Activated CD8-positive, alpha-beta T cell treated with anti-CD3 and anti-CD28 coated beads for 36 hours (primary cell): ENCODE results near the gene ZNF444. TPM values are rescaled to one million over a fixed set of nuclear protein-coding genes. Genes with fewer than 3 reads are reported as not detected.

Experiments used
- ATAC-seq: fragments of 200-7000 bp; cut with Tn5 transposase; one replicate; pipeline ENCODE4 v1.10.0; 2021; ENCODE audit warnings: mild to moderate bottlenecking, moderate library complexity
- CTCF ChIA-PET: fragments of 350-600 bp; sonication (Branson Sonifier 250); formaldehyde crosslinking; loops from one replicate; lab custom pipeline; 2021; ENCODE audit warnings: antibody characterized with exemption; lab: Charles Lee
- POLR2A ChIA-PET: fragments of 350-600 bp; sonication (Branson Sonifier 250); formaldehyde crosslinking; loops from one replicate; lab custom pipeline; 2021; ENCODE audit warnings: antibody characterized with exemption; lab: Charles Lee
- DNase-seq: peaks from one replicate; pipeline ENCODE4 v3.0.0-alpha.2; 2020
- H3K27ac Mint-ChIP-seq: one replicate; pipeline ENCODE4 v1.8.0; 2021; ENCODE audit warnings: mild to moderate bottlenecking, mixed read lengths
- H3K27me3 Mint-ChIP-seq: one replicate; pipeline ENCODE4 v1.8.0; 2021; ENCODE audit warnings: mixed read lengths
- H3K36me3 Mint-ChIP-seq: one replicate; pipeline ENCODE4 v1.8.0; 2021; ENCODE audit warnings: low read depth, mixed read lengths
- H3K4me1 Mint-ChIP-seq: one replicate; pipeline ENCODE4 v1.8.0; 2021; ENCODE audit warnings: low read depth, mixed read lengths
- H3K4me3 Mint-ChIP-seq: one replicate; pipeline ENCODE4 v1.8.0; 2021; ENCODE audit warnings: mild to moderate bottlenecking, moderate library complexity, mixed read lengths
- H3K9me3 Mint-ChIP-seq: one replicate; pipeline ENCODE4 v1.8.0; 2021; ENCODE audit warnings: mixed read lengths
- intact Hi-C: fragments of 100-400 bp; cut with micrococcal nuclease; formaldehyde crosslinking; loops from one replicate; pipeline ENCODE4 v1.10.0; 2022
- total RNA-seq, 2 experiments: library from RNA; stranded (reverse); gene quantifications; one replicate each; pipeline ENCODE4 v1.2.3, GENCODE V29; 2021
- TF ChIP-seq, protein P1 (sequence below): fragments of 200-600 bp; IDR thresholded peaks from one replicate; pipeline ENCODE4 v1.8.0; 2022; ENCODE audit warnings: antibody characterized with exemption, mild to moderate bottlenecking

Gene ZNF444
- total RNA-seq, 2 experiments from 2014 or later, result 25.3 to 35.2 TPM

DNA sequence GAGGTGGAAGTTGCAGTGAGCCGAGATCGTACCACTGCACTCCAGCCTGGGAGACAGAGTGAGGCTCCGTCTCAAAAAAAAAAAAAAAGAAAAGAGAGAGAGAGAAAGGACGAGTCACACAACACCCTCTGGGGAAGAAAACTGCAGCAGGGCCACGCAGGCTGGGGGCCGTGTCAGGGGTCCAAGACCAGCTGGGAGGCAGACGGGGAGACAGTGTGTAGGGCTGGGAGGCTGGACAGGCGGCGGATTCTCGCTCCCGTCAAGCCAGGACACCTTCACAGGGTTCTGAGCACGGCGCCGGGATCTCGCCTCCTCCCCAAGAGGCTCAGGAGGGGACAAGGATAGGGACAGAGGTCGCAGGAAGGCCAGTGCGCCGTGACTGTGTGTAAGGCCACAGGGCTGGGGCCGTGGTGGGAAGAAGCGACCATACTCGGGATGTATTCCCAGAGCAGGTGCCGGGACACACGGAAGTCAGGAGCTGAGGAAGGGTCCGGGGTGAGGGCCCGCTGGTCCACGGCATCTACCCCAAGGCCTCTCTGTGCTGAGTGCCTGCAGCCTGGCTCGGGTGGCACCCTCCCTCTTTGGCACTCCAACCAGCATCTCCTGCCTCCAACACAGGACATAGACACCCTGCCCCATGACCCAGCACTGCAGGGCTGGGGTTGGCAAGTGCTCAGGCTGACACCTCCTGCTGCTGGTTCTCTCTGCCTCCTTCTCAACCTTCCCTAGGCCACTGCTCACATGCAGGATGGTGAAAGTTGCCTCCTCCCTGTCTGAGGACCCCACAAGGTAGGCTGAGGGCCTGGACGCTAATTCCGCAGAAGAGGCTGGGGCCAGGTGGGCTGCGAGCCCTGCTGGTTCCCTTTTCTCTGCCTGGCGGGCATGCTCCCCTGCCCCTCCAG lies 41.2 kb upstream of the ZNF444 start:
- Mint-ChIP-seq H3K27ac (no peak overlapping the region), H3K4me3 (no peak overlapping the region), H3K4me1 (peaks cover 3% of the 10 kb centered on the region), H3K36me3 (peaks cover 5% of the 10 kb centered on the region), H3K27me3 (no peaks in the 10 kb centered on the region), H3K9me3 (no peaks in the 10 kb centered on the region)
- TF ChIP-seq, protein P1, sequence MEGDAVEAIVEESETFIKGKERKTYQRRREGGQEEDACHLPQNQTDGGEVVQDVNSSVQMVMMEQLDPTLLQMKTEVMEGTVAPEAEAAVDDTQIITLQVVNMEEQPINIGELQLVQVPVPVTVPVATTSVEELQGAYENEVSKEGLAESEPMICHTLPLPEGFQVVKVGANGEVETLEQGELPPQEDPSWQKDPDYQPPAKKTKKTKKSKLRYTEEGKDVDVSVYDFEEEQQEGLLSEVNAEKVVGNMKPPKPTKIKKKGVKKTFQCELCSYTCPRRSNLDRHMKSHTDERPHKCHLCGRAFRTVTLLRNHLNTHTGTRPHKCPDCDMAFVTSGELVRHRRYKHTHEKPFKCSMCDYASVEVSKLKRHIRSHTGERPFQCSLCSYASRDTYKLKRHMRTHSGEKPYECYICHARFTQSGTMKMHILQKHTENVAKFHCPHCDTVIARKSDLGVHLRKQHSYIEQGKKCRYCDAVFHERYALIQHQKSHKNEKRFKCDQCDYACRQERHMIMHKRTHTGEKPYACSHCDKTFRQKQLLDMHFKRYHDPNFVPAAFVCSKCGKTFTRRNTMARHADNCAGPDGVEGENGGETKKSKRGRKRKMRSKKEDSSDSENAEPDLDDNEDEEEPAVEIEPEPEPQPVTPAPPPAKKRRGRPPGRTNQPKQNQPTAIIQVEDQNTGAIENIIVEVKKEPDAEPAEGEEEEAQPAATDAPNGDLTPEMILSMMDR, result no peak
- ChIA-PET CTCF (no interaction called here), POLR2A (no interaction called here)
- DNase-seq (no peak), ATAC-seq (no peak)
- intact Hi-C loops, result loop anchor here (10.0 kb wide), 1 partner anchor 55 kb away; no protein-coding TSS in a partner anchor

DNA sequence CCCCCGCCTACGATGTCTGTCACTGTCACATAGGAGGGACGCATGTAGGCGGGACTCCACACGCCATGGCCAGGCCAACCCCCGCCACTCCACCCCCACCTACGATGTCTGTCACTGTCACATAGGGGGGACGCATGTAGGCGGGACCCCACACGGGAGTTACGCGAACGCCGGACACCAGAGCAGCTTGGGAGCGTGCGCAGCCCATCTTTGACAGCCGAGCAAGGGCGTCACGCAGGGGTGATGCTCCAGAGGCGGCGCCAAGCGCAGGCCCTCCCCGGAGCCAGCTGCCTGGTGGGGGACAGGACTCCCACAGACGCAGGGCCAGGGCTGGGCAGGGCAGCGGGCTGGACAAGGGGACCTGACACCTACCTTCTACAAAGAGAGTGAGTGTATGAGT lies 40.0 kb upstream of the ZNF444 start:
- no peak overlapping the region for H3K4me3 Mint-ChIP-seq
- H3K9me3 Mint-ChIP-seq, result no peaks in the 10 kb centered on the region
- peaks cover 13% of the 10 kb centered on the region for H3K4me1 Mint-ChIP-seq
- intact Hi-C loops, result loop anchor here (10.0 kb wide), 1 partner anchor 54 kb away; no protein-coding TSS in a partner anchor
- ChIA-PET POLR2A (no interaction called here), CTCF (no interaction called here)
- no peak for DNase-seq
- peaks cover 6% of the 10 kb centered on the region for H3K36me3 Mint-ChIP-seq
- TF ChIP-seq, protein P1, result no peak
- no peaks in the 10 kb centered on the region for H3K27me3 Mint-ChIP-seq
- ATAC-seq, result no peak
- no peak overlapping the region for H3K27ac Mint-ChIP-seq

DNA sequence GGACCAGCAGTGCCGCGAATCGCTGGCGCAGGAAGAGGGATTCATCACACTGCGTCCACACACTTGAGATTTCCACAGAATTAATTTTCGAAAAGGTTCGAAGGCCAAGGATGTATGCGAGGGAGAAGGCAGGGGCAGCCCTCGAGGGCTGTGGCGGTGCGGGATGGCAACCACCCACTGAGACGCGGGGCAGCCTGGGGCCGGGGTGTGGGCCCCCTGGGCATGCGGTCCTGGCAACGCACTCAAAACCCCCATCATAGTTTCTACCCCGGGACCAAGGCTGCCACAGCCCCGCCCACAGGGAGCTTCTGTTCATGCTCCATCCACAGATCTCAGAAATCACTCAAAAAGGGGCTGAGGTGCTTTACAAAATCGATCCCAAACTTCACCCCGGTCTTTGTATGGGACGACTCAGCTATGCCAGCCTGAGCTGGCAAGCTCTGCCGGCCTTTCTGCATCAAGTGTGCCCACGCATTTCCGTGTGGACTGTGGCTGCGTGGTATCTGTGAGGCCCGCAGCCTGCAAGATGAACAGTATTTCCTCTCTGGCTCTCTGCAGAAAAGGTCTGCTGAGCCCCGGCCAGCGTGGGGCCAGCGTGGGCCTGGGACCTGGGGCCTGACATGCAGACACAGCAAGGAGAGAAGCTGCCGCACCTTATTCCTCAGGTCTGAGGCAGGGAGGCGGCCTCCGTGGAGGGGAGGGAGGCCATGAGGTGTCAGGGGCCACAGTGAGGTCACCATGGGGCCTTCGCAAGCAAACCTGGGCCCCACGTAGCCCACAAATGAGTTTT lies 39.1 kb upstream of the ZNF444 start:
- Mint-ChIP-seq H3K36me3 (peaks cover 11% of the 10 kb centered on the region), H3K27ac (no peak overlapping the region), H3K27me3 (no peaks in the 10 kb centered on the region), H3K9me3 (no peaks in the 10 kb centered on the region), H3K4me3 (no peak overlapping the region), H3K4me1 (peaks cover 22% of the 10 kb centered on the region)
- DNase-seq (no peak), ATAC-seq (no peak)
- POLR2A ChIA-PET, result no interaction called here
- TF ChIP-seq, protein P1, result no peak
- CTCF ChIA-PET, result interaction anchor here (0.9 kb wide), 1 partner anchor 25 kb away, joined by 3 read pairs; no protein-coding TSS in a partner anchor
- intact Hi-C loops, result loop anchor here (10.0 kb wide), 1 partner anchor 53 kb away; no protein-coding TSS in a partner anchor

DNA sequence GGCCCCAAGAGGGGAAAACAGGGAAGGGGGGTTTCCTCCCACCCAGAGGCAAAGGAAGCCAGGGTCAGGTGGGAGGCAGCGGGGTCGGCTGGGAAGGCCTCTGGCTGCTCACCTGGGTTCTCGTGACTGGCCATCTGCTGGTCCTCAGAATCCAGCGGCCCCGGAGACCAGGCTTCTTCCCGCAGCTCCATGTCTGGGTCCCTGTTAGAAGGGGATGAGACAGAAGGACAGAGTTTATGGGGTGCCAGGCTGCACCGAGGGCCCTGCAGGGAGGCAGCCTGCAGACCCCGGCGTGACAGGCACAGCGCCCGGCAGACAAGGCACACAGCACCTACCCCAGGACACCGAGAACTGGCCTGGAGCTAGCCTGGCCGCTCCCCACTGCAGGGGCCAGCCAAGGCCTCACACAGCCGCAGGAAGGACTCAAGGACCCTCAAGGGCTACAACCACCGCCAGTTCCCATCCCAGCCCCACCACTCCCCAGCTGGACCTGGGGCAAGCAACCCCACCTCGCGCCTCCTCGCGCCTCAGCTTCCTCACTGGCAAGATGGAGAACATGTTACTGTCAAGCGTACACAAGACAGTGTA lies 38.0 kb upstream of the ZNF444 start:
- ATAC-seq (no peak), DNase-seq (no peak)
- no peak overlapping the region for H3K4me3 Mint-ChIP-seq
- H3K36me3 Mint-ChIP-seq, result peaks cover 11% of the 10 kb centered on the region
- CTCF ChIA-PET, result no interaction called here
- POLR2A ChIA-PET, result no interaction called here
- H3K27me3 Mint-ChIP-seq, result no peaks in the 10 kb centered on the region
- intact Hi-C loops, result loop anchor here (10.0 kb wide), 1 partner anchor 52 kb away; no protein-coding TSS in a partner anchor
- peaks cover 29% of the 10 kb centered on the region for H3K4me1 Mint-ChIP-seq
- H3K9me3 Mint-ChIP-seq, result no peaks in the 10 kb centered on the region
- TF ChIP-seq, protein P1, result no peak
- no peak overlapping the region for H3K27ac Mint-ChIP-seq
